ENCODE results near the gene ZNF329. TPM values are rescaled to one million over a fixed set of nuclear protein-coding genes. Genes with fewer than 3 reads are reported as not detected.

Gene ZNF329
- total RNA-seq, 1 experiment from 2014 or later: 10.6 TPM

DNA sequence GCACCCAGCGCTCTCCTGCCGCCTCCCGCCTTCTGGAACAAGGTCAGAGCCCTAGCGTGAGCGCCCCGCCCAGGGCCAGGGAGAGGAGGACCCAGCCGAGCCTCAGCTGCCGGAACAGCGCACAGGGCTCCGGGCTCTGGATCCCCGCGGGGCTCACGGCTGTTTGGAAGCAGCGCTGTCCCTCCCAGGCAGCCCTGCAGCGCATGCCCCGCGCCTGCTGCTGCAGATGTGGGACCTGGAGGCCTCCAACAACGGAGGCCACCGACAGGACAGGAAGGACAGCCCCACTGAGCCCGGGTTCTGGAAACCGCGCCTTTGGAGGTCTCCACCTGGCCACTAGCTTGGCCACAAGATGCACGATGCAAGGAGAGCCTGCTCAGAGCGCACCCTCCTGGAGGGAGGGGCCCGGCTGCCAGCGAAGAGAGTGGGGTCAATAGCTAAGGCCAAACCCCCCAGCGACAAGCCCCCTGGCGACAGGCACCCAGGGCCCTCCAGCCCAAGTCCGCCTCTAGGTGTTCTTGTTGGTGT is 65.2 kb downstream of the ZNF329 start:
- Histone ChIP-seq H3K27me3 (ENCODE audit: insufficient read depth, low read depth) (no peaks in the 10 kb centered on the region), H2AFZ (no peak overlapping the region), H3K27ac (no peak overlapping the region), H3K79me2 (ENCODE audit: low read depth) (no peaks in the 10 kb centered on the region), H4K20me1 (ENCODE audit: insufficient read depth) (no peaks in the 10 kb centered on the region), H3F3A (ENCODE audit: insufficient read depth, low read depth) (no peaks in the 10 kb centered on the region), H3K36me3 (ENCODE audit: low read depth) (peaks cover 5% of the 10 kb centered on the region; the same call in 1 of the 2 replicates), H3K4me3 (no peak overlapping the region), H3K4me2 (no peak overlapping the region), H3K4me1 (replicated peaks; ENCODE audit: insufficient read depth) (no peaks in the 10 kb centered on the region), H3K9me2 (ENCODE audit: insufficient read depth) (no peaks in the 10 kb centered on the region), H3K9me3 (ENCODE audit: insufficient read depth, low read depth) (peaks cover 38% of the 10 kb centered on the region)
- intact Hi-C loops (cut with micrococcal nuclease; ENCODE audit: unreplicated experiment): no loop called here
- POLR2A ChIA-PET (ENCODE audit: unreplicated experiment): no interaction called here
- no peak for TF ChIP-seq EZH2 (IDR thresholded peaks at IDR 0.05; ENCODE audit: low read depth)
- TF ChIP-seq, protein P1, sequence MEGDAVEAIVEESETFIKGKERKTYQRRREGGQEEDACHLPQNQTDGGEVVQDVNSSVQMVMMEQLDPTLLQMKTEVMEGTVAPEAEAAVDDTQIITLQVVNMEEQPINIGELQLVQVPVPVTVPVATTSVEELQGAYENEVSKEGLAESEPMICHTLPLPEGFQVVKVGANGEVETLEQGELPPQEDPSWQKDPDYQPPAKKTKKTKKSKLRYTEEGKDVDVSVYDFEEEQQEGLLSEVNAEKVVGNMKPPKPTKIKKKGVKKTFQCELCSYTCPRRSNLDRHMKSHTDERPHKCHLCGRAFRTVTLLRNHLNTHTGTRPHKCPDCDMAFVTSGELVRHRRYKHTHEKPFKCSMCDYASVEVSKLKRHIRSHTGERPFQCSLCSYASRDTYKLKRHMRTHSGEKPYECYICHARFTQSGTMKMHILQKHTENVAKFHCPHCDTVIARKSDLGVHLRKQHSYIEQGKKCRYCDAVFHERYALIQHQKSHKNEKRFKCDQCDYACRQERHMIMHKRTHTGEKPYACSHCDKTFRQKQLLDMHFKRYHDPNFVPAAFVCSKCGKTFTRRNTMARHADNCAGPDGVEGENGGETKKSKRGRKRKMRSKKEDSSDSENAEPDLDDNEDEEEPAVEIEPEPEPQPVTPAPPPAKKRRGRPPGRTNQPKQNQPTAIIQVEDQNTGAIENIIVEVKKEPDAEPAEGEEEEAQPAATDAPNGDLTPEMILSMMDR (conservative IDR thresholded peaks at IDR 0.05): no peak
- CTCF ChIA-PET: no interaction called here
- no TSS peak for BruUV-seq (replicated peaks)
- no peak for DNase-seq

DNA sequence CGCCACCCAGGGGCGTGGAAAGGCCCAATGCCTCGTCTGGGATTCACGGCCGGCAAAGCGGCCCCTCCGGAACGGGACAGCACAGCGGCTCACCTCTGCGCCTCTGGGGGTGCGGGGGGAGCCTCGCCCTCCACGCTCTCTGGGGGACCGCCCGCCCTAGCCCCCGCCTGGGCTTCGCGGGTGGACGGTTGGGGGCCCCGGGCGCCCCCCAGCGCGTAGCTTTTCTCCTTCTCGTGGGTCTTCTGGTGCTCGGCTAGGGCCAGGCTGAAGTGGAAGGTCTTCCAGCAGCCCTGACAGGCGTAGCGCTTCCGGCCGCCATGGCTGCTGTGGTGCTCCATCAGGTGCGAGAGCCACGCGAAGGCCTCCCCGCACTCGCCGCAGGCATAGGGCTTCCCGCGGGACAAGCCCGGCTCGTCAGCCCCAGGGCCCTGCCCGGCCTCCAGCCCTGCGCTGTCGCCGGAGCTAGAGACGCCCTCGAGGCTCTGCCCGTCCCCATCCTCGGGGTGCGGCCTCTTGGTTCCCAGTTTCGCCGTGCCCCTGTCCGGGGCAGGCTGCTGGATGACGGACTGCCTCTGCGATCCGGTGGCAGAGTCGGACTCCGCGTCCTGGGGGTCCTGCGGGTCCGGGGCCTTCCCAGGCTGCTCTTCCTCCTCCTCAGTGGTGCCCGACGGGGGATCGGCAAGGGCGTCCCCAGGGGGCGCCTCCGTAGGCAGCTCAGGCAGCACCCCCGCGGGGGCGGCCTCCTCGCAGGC is 65.8 kb downstream of the ZNF329 start:
- no peaks in the 10 kb centered on the region for H3K9me2 ChIP-seq (ENCODE audit: insufficient read depth)
- no peak overlapping the region for H2AFZ ChIP-seq
- CTCF ChIA-PET: no interaction called here
- no peaks in the 10 kb centered on the region for H3K79me2 ChIP-seq (ENCODE audit: low read depth)
- no peaks in the 10 kb centered on the region for H3K4me1 ChIP-seq (replicated peaks; ENCODE audit: insufficient read depth)
- H3K27me3 ChIP-seq (ENCODE audit: insufficient read depth, low read depth): no peaks in the 10 kb centered on the region
- H3F3A ChIP-seq (ENCODE audit: insufficient read depth, low read depth): no peaks in the 10 kb centered on the region
- peaks cover 35% of the 10 kb centered on the region for H3K9me3 ChIP-seq (ENCODE audit: insufficient read depth, low read depth)
- H3K27ac ChIP-seq: no peak overlapping the region
- no peak for DNase-seq
- intact Hi-C loops (cut with micrococcal nuclease; ENCODE audit: unreplicated experiment): no loop called here
- H3K36me3 ChIP-seq (ENCODE audit: low read depth): peaks cover 5% of the 10 kb centered on the region; the same call in 1 of the 2 replicates
- no peaks in the 10 kb centered on the region for H4K20me1 ChIP-seq (ENCODE audit: insufficient read depth)
- no peak overlapping the region for H3K4me2 ChIP-seq
- H3K4me3 ChIP-seq: no peak overlapping the region
- TF ChIP-seq, protein P1 (conservative IDR thresholded peaks at IDR 0.05): no peak
- TF ChIP-seq EZH2 (IDR thresholded peaks at IDR 0.05; ENCODE audit: low read depth): no peak
- BruUV-seq (replicated peaks): no TSS peak
- POLR2A ChIA-PET (ENCODE audit: unreplicated experiment): no interaction called here

DNA sequence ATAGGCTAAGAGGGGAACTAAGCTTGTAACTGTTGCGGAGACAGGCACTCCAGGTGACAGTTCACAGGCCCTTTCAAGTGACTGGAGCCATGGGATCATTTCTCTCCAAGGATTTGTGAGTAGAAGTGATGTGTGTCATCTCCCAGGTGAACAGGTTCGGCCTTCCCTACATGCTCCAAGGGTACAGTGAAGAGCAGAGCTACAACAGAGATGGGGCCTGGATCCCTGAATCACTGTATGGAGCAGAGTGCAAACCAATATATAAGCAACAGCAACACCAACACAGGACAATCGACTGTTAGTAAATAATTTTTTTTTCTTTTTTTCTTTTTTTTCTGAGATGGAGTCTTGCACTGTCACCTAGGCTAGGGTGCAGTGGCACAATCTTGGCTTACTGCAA is 67.6 kb downstream of the ZNF329 start:
- H3K4me1 ChIP-seq (replicated peaks; ENCODE audit: insufficient read depth): no peaks in the 10 kb centered on the region
- peaks cover 9% of the 10 kb centered on the region; the same call in 1 of the 2 replicates for H3K27me3 ChIP-seq (ENCODE audit: insufficient read depth, low read depth)
- no peaks in the 10 kb centered on the region for H3F3A ChIP-seq (ENCODE audit: insufficient read depth, low read depth)
- no peak overlapping the region for H3K4me2 ChIP-seq
- no peaks in the 10 kb centered on the region for H3K79me2 ChIP-seq (ENCODE audit: low read depth)
- peaks cover 5% of the 10 kb centered on the region; the same call in 1 of the 2 replicates for H3K36me3 ChIP-seq (ENCODE audit: low read depth)
- H3K9me2 ChIP-seq (ENCODE audit: insufficient read depth): no peaks in the 10 kb centered on the region
- POLR2A ChIA-PET (ENCODE audit: unreplicated experiment): no interaction called here
- H3K4me3 ChIP-seq: no peak overlapping the region
- CTCF ChIA-PET: interaction anchor here (0.6 kb wide), 2 partner anchors 721 to 1356 kb away, joined by 3 to 13 read pairs; no protein-coding TSS in a partner anchor
- no peak overlapping the region for H2AFZ ChIP-seq
- no peaks in the 10 kb centered on the region for H4K20me1 ChIP-seq (ENCODE audit: insufficient read depth)
- TF ChIP-seq, protein P1 (conservative IDR thresholded peaks at IDR 0.05): no peak
- no TSS peak for BruUV-seq (replicated peaks)
- peaks cover 35% of the 10 kb centered on the region for H3K9me3 ChIP-seq (ENCODE audit: insufficient read depth, low read depth)
- H3K27ac ChIP-seq: no peak overlapping the region
- intact Hi-C loops (cut with micrococcal nuclease; ENCODE audit: unreplicated experiment): no loop called here
- DNase-seq: no peak
